Raji (cell line): ENCODE data around the gene OST4.
A peak's percentile ranks its signal among the peaks of the same experiment; 100 is the strongest.

Source experiments
- POLR2A ChIP-seq: IDR thresholded peaks from 2 replicates; pipeline ENCODE4 v1.6.1; 2011; ENCODE audit warnings: low read depth, low read length, control low read depth; ENCODE audit not compliant: insufficient read depth

OST4 gene

DNA sequence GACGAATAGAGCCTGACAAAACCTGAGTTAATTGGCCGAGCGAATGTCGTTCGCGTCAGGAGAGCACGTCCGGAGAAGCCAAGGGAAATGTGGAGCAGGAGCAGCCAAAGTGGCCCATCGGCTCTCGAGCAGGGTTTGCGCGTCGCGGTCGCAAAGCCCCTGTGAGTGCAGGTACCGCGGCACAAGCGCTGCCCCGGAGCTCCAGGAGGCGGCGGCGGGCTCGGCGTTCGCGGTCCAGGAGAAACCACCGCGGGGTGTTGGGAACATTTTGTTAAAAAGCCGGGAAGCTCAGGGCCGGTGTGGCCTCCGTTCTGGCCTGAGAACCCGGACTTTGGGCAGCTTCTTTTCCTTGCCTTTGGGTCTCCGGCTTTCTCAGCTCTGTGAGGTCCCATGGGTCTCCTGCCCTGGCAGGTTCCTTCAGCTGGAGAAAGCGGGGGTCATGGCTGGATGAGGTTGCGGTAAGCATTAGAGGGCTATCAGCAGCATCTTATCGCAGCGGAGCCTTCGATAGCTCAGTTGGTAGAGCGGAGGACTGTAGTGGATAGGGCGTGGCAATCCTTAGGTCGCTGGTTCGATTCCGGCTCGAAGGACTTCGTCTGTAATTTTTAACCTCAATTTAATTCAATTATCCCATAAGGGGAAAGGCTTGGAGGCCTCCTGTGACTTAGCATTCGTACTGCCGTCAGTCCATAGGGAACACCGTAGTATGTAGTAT, 21.0 kb downstream of the OST4 start:
- TF ChIP-seq POLR2A, result peak; percentile 84

DNA sequence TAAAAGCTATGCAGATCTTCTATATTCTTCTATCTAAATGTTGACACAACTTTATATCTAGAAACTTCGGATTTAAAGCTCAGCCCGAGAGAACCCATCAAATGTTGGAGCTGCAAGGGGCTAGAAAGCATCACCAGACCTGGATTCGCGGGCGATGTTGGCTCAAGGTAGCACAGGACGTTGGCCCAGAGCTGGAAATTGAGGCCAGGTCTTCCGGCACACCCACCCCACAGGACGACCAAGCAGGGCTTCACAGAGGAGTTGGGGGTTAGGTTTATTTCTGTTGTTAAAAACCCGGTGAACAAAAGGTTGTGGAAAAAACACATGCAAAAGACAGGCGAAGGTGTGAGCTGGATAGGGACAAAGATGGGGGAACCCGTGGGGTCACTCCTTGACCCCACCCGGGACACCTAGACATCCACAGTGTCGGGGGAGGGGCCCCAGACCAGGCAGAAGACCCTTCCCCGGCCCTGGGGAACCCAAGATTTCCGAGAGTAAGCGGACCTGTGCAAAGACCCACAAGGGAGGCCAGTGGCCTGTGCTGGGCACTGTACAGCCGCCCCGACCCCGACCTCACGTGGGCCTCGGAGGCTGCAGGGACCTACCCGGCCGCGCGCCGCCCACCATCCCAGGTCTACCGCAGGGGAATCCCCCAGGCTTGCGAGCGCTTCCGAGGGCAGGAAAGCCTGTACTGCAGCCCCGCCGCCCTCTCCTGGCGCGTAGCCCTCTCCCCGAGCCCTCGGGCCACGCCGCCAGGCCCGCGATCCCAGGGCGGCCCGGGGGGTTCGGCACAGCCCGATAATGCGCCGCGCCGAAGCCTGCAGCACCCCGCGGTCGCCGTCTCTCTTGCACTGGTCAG, 21.8 kb downstream of the OST4 start:
- TF ChIP-seq POLR2A, result no peak; the same call in 1 of the 2 replicates

DNA sequence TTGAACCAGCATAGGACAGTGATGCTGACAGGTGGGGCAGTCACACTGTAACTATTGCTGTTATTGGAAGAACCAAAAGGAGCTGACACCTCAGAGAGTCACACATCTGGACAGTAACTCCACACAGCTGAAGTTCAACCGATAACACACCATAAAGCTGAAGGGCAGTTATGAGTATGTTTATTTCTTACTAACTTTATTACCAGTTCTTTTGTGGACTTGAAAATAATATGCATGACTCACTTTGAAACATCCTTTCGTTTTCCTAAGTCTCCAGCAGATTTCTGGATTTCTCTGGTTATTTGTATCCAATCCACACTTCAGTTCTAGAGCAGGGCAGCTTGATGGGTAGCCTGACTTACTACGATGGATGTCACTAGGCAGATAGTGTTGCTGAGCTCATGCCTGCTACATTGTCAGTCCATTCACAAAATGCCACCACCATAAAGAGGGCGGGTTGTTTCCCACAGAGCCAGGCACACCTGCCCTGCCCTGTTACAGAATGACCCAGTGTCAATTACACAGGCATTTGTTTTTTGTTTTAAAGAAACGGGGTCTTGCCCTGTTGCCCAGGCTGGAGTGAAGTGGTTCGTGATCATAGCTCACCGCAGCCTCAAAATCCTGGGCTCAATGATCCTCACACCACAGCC, 28.3 kb downstream of the OST4 start:
- TF ChIP-seq POLR2A, result no peak

DNA sequence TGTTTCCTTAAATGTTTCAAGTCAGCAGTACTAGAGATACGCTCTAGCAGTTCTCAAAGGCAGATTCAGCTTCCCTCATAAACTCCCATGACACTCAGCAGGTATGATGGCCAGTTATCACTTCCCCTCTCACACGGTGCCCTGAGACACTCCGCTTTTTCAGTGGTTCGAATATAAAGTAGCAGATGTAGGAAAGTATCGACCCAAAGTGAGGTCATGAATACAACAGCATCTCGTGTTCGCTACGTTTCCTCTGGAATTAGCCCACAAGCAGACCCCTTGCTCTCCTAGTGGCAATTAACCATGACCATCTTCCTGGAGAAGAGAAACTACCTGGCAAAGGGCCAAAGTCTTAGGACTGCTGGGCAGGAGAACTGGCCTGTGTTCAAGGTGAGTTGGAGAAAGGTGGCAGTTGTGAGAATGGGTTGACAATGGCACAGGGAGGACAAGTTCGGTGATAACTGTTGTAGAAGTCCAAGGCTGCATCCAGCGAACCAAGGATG, 29.2 kb downstream of the OST4 start:
- TF ChIP-seq POLR2A, result no peak

DNA sequence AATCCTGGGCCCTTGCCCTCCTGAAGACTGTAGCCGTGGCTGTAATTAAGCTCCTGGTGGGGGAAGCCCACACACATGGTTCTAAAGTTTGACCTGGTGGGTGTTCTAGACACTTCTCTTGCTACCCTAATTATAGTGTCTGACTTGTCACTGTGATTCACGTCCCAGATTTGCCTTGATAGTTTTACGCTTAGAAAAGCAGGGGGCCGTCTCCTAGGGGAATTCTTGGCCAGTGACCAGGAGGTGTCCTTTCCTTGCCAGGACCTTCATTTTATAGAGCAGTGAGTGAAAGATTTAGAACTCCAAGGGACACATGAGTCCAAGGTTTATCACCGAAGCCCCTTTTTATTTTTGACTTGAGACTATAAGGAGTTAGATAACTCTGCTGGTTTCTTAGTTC, 29.7 kb downstream of the OST4 start:
- TF ChIP-seq POLR2A, result no peak

DNA sequence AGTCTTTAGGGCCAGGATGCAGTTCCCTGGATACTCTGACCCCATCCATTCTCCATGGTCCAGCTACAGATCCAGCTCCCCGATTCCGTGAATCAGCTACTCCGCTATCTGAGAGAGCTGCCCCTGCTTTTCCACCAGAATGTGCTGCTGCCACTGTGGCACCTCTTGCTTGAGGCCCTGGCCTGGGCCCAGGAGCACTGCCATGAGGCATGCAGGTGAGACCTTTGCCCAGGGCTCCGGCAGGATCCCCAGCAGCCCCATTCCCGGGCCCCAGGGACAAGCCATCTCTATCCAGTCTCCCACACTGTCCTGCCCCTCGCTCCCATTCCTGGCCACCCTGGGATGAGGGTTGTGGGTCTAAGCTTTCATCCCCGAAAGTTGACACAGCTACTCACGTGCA, 31.2 kb downstream of the OST4 start:
- TF ChIP-seq POLR2A, result no peak

DNA sequence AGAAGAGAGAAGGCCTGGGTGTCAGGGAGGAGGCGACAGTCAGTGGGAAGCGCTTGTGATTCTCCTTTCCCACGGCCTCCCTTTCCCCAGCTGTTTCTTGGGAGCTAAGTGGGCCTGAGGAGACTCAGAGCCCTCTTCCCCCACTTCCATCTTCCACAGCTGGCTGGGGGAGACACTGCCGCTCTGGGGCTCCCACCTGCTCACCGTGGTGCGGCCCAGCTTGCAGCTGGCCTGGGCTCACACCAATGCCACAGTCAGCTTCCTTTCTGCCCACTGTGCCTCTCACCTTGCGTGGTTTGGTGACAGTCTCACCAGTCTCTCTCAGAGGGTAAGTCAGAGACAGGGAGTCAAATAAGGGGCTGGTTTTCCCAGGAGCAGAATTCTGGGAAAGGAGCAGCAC, 31.6 kb downstream of the OST4 start:
- no peak for TF ChIP-seq POLR2A

DNA sequence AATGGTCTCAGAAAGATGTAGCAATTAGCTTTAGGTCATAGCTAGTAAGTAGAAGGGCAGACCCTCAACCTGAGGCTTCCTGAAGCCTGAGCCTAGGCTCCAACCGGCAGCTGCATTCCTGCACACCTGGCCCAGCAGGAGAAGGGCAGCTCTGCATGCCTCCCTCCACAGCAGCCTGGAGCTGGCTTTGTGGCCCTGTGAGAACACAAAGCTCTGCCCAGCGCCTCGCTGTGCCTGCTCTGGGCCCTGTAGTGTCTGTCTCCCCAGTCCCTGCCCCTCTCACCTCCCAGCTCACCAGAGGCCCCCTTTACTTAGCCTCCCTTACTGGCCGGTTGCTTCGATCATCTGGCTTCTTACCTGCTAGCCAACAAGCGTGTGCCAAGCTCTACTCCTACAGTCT, 32.0 kb downstream of the OST4 start:
- no peak for TF ChIP-seq POLR2A

DNA sequence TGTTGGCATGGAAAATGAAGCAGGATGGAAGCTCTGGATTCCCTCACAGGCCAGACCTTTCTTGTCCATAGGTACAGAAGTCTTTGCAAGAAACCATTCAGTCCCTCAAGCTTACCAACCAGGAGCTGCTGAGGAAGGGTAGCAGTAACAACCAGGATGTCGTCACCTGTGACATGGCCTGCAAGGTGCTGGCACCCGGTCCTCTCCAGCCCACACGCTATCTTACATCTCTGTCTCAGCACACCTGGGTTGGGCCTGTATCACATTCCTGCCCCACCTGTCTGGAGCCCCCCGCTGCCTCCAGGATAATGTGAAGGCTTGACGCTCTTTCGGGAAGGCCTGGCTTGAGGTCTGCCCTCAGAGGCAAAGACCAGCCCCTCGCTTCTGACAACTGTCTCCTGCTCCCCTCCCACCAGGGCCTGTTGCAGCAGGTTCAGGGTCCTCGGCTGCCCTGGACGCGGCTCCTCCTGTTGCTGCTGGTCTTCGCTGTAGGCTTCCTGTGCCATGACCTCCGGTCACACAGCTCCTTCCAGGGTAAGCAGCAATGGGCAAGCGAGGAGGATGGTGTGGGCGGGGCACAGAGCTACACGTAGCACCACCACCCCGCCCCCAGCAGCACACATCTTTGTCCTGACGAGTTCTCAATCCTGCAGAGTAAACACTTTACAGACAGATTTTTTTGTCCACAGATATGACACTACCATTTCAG, 32.7 kb downstream of the OST4 start:
- TF ChIP-seq POLR2A, result no peak

DNA sequence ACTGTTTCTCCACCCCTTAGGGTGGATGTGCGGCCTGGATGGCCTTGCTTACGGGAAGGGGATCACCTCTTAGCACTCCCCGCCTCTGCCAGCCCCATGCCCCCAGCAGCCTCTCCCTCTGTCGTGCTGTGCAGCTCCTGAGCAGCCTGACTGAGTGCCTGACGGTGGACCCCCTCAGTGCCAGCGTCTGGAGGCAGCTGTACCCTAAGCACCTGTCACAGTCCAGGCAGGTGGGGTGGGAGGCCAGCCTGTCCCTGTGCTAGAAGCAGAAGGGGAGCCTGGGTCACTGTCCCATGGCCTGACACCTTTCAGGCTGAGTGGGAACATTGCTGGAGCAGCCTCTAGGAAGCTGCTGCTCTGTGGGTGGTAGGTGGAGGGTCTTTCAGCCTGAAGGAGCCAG, 33.4 kb downstream of the OST4 start:
- TF ChIP-seq POLR2A, result no peak

DNA sequence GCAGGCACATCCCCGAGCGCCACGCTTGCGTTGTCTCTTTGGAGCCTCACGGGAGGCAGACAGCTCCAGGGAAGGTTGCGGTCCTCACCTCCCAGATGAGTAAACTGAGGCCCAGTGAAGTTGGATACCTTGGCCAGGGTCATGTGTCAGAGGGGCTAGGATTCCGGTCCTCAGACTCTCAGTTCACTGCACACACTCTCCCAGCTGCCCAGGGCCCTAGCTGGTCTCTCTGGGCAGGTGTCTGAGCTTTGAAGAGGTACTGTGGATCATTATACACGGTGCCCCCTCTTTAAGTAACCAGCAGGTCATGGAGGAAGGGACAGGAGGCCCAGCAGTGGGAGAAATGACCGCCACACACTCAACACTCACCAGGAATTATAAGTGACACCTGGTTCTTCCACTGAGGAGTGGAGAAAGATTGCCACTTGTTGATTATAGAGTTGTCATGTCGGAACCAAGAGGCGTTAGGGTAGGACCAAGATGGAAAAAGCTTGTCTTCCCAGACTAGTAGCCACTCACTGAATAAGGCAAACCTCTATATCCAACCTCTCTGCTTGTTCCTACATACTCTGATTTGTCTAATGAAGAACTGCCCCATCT, 38.1 kb downstream of the OST4 start:
- TF ChIP-seq POLR2A, result no peak

DNA sequence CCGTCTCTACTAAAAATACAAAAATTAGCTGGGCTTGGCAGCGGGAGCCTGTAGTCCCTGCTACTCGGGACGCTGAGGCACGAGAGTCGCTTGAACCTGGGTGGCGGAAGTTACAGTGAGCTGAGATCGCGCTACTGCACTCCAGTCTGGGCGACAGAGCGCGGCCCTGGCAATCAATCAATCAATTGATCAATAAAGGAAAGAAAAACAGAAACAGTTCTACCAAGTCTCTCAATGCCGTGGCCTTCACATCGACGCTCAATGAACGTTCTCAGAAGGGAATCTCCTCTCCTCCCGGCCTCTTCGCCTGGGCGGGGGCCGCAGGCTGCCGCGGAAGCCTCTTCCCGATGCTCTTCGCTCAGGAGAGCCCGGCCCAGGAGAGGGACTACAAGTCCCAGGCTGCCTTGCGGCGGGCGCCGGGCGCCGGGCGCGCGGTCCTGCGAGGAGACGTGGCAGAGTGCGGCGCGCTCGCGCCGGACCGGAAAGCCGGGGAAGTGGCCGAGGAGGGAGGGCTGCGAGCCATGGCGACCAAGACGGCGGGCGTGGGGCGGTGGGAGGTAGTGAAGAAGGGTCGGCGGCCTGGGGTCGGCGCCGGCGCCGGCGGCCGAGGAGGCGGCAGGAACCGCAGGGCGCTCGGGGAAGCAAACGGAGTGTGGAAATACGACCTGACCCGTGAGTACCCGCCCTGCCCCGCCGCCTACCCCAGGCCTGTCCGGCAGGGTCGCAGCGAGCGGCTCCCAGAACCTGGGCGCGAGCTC, 38.8 kb downstream of the OST4 start, which contains the start of gene TMEM214:
TSS of gene TMEM214 (plus strand) at position 471 of the 758 bp plus-strand sequence. CDS start at position 522, 51 bp downstream.
- peak; percentile 84 for TF ChIP-seq POLR2A

DNA sequence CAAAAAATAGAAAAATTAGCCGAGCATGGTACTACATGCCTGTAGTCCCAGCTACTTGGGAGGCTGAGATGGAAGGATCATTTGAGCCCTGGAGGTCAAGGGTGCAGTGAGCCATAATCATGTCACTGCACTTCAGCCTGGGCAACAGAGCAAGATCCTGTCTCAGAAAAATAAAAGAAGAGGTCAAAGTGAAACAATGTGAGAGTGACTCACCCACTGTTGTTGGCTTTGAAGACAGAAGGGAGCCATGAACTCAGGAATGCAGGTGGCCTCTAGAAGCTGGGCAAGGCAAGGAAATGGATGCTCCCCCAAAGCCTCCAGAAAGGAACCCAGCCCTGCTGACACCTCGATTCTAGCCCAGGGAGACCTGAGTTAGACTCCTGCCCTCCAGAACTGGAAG, 42.4 kb downstream of the OST4 start:
- TF ChIP-seq POLR2A, result no peak

DNA sequence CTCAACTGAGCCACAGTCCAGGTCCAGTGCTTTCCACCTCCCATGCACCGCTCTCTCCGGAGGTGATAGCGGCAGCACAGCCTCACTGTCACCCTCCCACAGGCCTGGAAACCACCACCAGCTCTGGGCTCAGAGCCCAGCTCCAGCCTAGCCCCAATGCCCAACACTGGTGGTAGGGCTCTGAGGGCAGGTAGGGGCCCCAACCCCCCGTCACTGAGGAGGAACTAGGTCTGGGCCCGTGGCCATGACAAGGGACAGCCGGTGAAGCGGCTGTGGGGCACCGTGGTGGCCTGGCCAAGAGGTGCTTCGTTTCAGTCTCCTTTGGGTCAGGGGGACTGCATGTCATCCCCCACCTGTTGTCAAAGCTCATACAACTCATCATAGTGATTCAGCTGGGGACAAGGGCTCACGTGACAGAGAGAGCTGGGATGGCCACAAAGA, 44.2 kb downstream of the OST4 start:
- TF ChIP-seq POLR2A, result no peak
